GM12875 (cell line): Measurements from ENCODE around the gene GTF3C4.

ENCODE experiments used
- H3K4me3 ChIP-seq: one replicate; pipeline ENCODE4 v1.5.1; 2011; ENCODE audit warnings: low read depth, low read length, control low read depth
- TF ChIP-seq, protein P1 (sequence below): IDR thresholded peaks from 2 replicates; pipeline ENCODE4 v1.5.1; 2011; ENCODE audit warnings: low read depth, mild to moderate bottlenecking, control low read depth, inconsistent platforms, low read length, moderate library complexity, borderline replicate concordance; ENCODE audit not compliant: insufficient read depth

GTF3C4 gene

DNA sequence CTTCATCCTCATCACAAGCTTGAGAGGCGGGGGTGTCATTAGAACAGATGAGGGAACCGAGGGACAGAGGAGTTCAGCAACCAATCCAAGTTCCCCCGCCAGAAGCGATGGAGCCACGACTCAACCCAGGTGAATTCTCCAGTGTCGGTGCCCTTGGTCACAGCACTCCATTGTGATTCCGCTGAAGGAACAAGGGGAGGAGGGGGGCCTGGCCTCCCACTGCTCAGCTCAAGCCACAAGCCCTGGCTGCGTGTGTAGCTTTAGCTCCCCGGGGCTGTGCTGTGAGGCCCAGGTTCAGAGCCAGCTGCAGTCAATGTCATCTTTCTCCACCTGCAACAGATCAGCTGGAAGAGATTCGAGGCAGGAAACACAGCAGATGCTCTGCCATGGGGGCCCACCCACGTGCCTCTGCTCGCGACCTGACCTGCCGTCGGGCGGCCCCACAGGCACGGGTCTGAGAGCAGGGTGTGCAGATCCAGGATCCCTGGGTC lies 72.6 kb downstream of the GTF3C4 start:
- no peak overlapping the region for H3K4me3 ChIP-seq
- TF ChIP-seq, protein P1, sequence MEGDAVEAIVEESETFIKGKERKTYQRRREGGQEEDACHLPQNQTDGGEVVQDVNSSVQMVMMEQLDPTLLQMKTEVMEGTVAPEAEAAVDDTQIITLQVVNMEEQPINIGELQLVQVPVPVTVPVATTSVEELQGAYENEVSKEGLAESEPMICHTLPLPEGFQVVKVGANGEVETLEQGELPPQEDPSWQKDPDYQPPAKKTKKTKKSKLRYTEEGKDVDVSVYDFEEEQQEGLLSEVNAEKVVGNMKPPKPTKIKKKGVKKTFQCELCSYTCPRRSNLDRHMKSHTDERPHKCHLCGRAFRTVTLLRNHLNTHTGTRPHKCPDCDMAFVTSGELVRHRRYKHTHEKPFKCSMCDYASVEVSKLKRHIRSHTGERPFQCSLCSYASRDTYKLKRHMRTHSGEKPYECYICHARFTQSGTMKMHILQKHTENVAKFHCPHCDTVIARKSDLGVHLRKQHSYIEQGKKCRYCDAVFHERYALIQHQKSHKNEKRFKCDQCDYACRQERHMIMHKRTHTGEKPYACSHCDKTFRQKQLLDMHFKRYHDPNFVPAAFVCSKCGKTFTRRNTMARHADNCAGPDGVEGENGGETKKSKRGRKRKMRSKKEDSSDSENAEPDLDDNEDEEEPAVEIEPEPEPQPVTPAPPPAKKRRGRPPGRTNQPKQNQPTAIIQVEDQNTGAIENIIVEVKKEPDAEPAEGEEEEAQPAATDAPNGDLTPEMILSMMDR, result no peak

DNA sequence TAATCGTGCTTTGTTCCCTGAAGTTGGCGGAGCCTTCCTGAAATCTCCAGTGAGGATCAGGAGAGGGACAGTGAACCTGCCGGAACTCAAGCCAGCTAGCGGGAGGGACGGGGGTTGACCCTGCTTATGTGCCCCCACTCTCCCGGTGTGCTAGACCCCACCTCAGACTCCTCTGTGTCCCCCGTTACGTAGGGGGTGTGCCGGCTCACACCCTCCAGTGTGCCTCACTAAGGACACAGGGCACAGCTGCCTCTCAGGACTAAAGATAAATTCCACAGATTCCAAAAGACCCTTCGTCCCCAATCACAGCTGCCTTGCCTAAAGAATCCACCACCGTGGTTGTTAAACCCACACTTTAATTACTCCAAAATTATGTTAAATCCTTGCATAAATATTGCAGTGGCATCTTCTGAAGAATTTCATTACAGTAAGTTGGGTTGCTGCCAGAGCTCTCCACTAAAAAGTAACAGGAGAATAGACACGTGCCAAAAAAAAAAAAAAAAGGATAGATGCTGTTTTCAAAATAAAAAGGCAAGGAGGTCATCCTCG lies 73.7 kb downstream of the GTF3C4 start:
- TF ChIP-seq, protein P1, result no peak
- H3K4me3 ChIP-seq, result no peak overlapping the region
